Endothelial cell of umbilical vein (primary cell): ENCODE results near the gene CDH23. TPM values are rescaled to one million over a fixed set of nuclear protein-coding genes. Genes with fewer than 3 reads are reported as not detected.

Experiments
- BruUV-seq: library from RNA; stranded (reverse); fragments of 400-500 nt; replicated peaks from 2 replicates; lab custom pipeline; 2021; lab: Mats Ljungman, UMichigan
- CTCF ChIA-PET: fragments of 300-600, 350-600 bp; sonication (Branson Sonifier 250); formaldehyde crosslinking; loops from one replicate; lab custom pipeline; 2021; ENCODE audit warnings: antibody characterized with exemption, inconsistent platforms; lab: Charles Lee
- POLR2A ChIA-PET: fragments of 300-600, 350-600 bp; sonication (Branson Sonifier 250); formaldehyde crosslinking; loops from one replicate; lab custom pipeline; 2021; ENCODE audit warnings: antibody characterized with exemption, inconsistent platforms; lab: Charles Lee
- DNase-seq: peaks from one replicate; pipeline ENCODE4 v3.0.0-alpha.2; 2011; ENCODE audit warnings: low read depth, low spot score
- FAIRE-seq: peaks from 2 replicates; lab custom pipeline; 2011; peaks lifted over from hg19 to GRCh38; lab: Jason Lieb, UNC
- H2AFZ ChIP-seq: 2 replicates; pipeline ENCODE4 v1.6.0; 2012; ENCODE audit warnings: low read depth, low read length, control low read depth, inconsistent platforms
- H3K27ac ChIP-seq: 2 replicates; pipeline ENCODE4 v1.5.1; 2011; ENCODE audit warnings: low read depth, mild to moderate bottlenecking, control low read depth, low read length, moderate library complexity; ENCODE audit not compliant: insufficient read depth
- H3K27me3 ChIP-seq, 2 experiments: 2 replicates each; pipeline versions ENCODE4 v1.6.0 to v1.6.1; 2011; ENCODE audit warnings: low read length in 2 of 2, mixed read lengths in 1 of 2; ENCODE audit not compliant: control insufficient read depth in 2 of 2, insufficient read depth in 2 of 2
- H3K36me3 ChIP-seq, 2 experiments: 2 replicates in 1 of 2; 3 replicates in 1 of 2; pipeline ENCODE4 v1.5.1; 2011; ENCODE audit warnings: low read length in 2 of 2, mild to moderate bottlenecking in 1 of 2, moderate library complexity in 1 of 2; ENCODE audit not compliant: control insufficient read depth in 2 of 2, insufficient read depth in 2 of 2; ENCODE audit errors: extremely low read depth in 1 of 2
- H3K4me1 ChIP-seq: 3 replicates; pipeline ENCODE4 v1.5.1; 2011; ENCODE audit warnings: mild to moderate bottlenecking, low read length; ENCODE audit not compliant: control insufficient read depth, insufficient read depth; ENCODE audit errors: extremely low read depth
- H3K4me2 ChIP-seq: 2 replicates; pipeline ENCODE4 v1.6.1; 2011; ENCODE audit warnings: low read length, control low read depth, mixed read lengths; ENCODE audit not compliant: insufficient read depth
- H3K4me3 ChIP-seq, 3 experiments: fragments of 200-600 bp in 1 of 3; sonication (generic), shearing (Covaris generic) in 1 of 3; replicated peaks in 1 of 3; 2 replicates each; pipeline ENCODE4 v1.5.1; 2011 to 2016; ENCODE audit warnings: control low read depth in 3 of 3, low read length in 3 of 3, mild to moderate bottlenecking in 2 of 3, inconsistent platforms in 1 of 3, low read depth in 1 of 3, moderate library complexity in 1 of 3; ENCODE audit not compliant: insufficient read depth in 1 of 3
- H3K79me2 ChIP-seq: 2 replicates; pipeline ENCODE4 v1.6.0; 2012; ENCODE audit warnings: low read length, inconsistent platforms; ENCODE audit not compliant: control insufficient read depth, insufficient read depth
- H3K9ac ChIP-seq: replicated peaks from 2 replicates; pipeline ENCODE3; 2011; ENCODE audit warnings: low read length, control low read depth; ENCODE audit not compliant: insufficient read depth; ENCODE audit errors: extremely low read depth
- H3K9me1 ChIP-seq: replicated peaks from 3 replicates; pipeline ENCODE4 v1.6.0; 2011; ENCODE audit warnings: mild to moderate bottlenecking, low read length; ENCODE audit not compliant: control insufficient read depth, insufficient read depth; ENCODE audit errors: extremely low read depth
- H3K9me3 ChIP-seq: replicated peaks from 2 replicates; pipeline ENCODE4 v1.5.1; 2012; ENCODE audit warnings: low read length, inconsistent platforms; ENCODE audit not compliant: control insufficient read depth, insufficient read depth
- H4K20me1 ChIP-seq: replicated peaks from 2 replicates; pipeline ENCODE3; 2011; ENCODE audit warnings: mild to moderate bottlenecking, low read length; ENCODE audit not compliant: control insufficient read depth, insufficient read depth; ENCODE audit errors: extremely low read depth
- CTCF ChIP-seq, 2 donors: IDR thresholded peaks; 1 replicate in 1 of 2; 2 replicates in 1 of 2; pipeline ENCODE4 v1.5.1; 2011; ENCODE audit warnings: low read length in 2 of 2, mild to moderate bottlenecking in 2 of 2, moderate library complexity in 2 of 2, control low read depth in 1 of 2, inconsistent platforms in 1 of 2, low read depth in 1 of 2; ENCODE audit not compliant: insufficient read depth in 1 of 2; ENCODE audit errors: extremely low read depth in 1 of 2
- EZH2 ChIP-seq: IDR thresholded peaks from 2 replicates; pipeline ENCODE4 v1.6.1; 2012; ENCODE audit warnings: borderline replicate concordance, low read depth, mild to moderate bottlenecking, moderate library complexity, low read length, inconsistent platforms; ENCODE audit not compliant: severe bottlenecking
- FOS ChIP-seq: IDR thresholded peaks from 2 replicates; pipeline ENCODE4 v1.6.1; 2011; ENCODE audit warnings: mild to moderate bottlenecking, low read length, moderate library complexity, borderline replicate concordance; ENCODE audit not compliant: insufficient read depth
- GATA2 ChIP-seq: IDR thresholded peaks from 2 replicates; pipeline ENCODE4 v1.7.0; 2011; ENCODE audit warnings: low read depth, mild to moderate bottlenecking, moderate library complexity, mixed read lengths, low read length; ENCODE audit not compliant: insufficient read length, insufficient read depth
- JUN ChIP-seq: IDR thresholded peaks from 2 replicates; pipeline ENCODE4 v1.6.1; 2011; ENCODE audit warnings: borderline replicate concordance, low read depth; ENCODE audit not compliant: insufficient read length, insufficient read depth
- MYC ChIP-seq: IDR thresholded peaks from one replicate; pipeline ENCODE4 v1.6.1; 2011; ENCODE audit warnings: mild to moderate bottlenecking, low read depth, low read length
- POLR2A ChIP-seq: IDR thresholded peaks from 2 replicates; pipeline ENCODE4 v1.6.1; 2012; ENCODE audit warnings: low read depth, mild to moderate bottlenecking, control low read depth, low read length
- POLR2AphosphoS5 ChIP-seq: IDR thresholded peaks from 2 replicates; pipeline ENCODE4 v1.6.1; 2012; ENCODE audit warnings: low read depth, mild to moderate bottlenecking, control low read depth, low read length, moderate library complexity; ENCODE audit not compliant: insufficient read depth
- dilution Hi-C: fragments of 300-500 bp; cut with MboI; formaldehyde crosslinking; loops from one replicate; pipeline ENCODE4 v1.15.0; 2019; ENCODE audit warnings: low sequenced_read_pairs; ENCODE audit not compliant: extremely low pct_ligation_motif_present
- intact Hi-C: fragments of 100-400 bp; cut with micrococcal nuclease; formaldehyde crosslinking; loops from one replicate; pipeline ENCODE4 v1.10.0; 2022
- polyA plus RNA-seq, 4 experiments: library from polyadenylated mRNA; depleted of rRNA in 3 of 4; stranded (reverse) in 3 of 4; unstranded in 1 of 4; fragments of >200 nt; gene quantifications; 2 replicates each; pipeline versions ENCODE4 v1.2.1 to v1.2.3, GENCODE V29; 2011 to 2012; ENCODE audit warnings: missing spikeins in 1 of 4
- total RNA-seq: library from RNA; stranded (reverse); gene quantifications from 2 replicates; pipeline ENCODE4 v1.2.3, GENCODE V29; 2021
- TF ChIP-seq, protein P1 (sequence below): IDR thresholded peaks from 2 replicates; pipeline ENCODE4 v1.6.1; 2011; ENCODE audit not compliant: insufficient read depth, insufficient read length

CDH23 gene
- total and polyA plus RNA-seq, 2 donors (not counting 3 experiments of a cell fraction or from before 2014, with no cell fraction given) = not detected

GRCh38 chr10:71620642-71621041, 223.9 kb downstream of the CDH23 start:
- Histone ChIP-seq H3K36me3 (no peaks in the 10 kb centered on the region), H3K4me3 (no peak overlapping the region), H4K20me1 (no peaks in the 10 kb centered on the region), H3K27ac (no peak overlapping the region), H3K9ac (no peak overlapping the region), H2AFZ (no peak overlapping the region), H3K4me1 (peaks cover 6% of the 10 kb centered on the region), H3K27me3 (no peaks in the 10 kb centered on the region), H3K9me1 (no peaks in the 10 kb centered on the region), H3K79me2 (no peaks in the 10 kb centered on the region), H3K9me3 (no peaks in the 10 kb centered on the region), H3K4me2 (no peak overlapping the region)
- CTCF ChIA-PET = interaction anchor here (2.9 kb wide), 1 partner anchor 10 kb away, joined by 10 read pairs; no protein-coding TSS in a partner anchor
- POLR2A ChIA-PET = no interaction called here
- no peak for TF ChIP-seq JUN
- TF ChIP-seq, protein P1, sequence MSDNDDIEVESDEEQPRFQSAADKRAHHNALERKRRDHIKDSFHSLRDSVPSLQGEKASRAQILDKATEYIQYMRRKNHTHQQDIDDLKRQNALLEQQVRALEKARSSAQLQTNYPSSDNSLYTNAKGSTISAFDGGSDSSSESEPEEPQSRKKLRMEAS = no peak
- no peak for TF ChIP-seq MYC
- no peak for TF ChIP-seq EZH2
- TF ChIP-seq FOS = no peak
- no peak for TF ChIP-seq POLR2A
- no peak for TF ChIP-seq POLR2AphosphoS5
- no peak for TF ChIP-seq CTCF (IDR thresholded peaks at IDR 0.05; ENCODE audit: extremely low read depth in 1 of 2, insufficient read depth in 1 of 2, low read depth in 1 of 2, low read length in 2 of 2)
- TF ChIP-seq GATA2 = no peak
- BruUV-seq = no TSS peak
- dilution Hi-C loops = no loop called here
- no peak for FAIRE-seq
- intact Hi-C loops = no loop called here
- DNase-seq = no peak
